Hepatocyte (in vitro differentiated cells): Measurements from ENCODE around the gene DPYD.

ENCODE experiments used
- CTCF ChIP-seq: fragments of 200-600 bp; sonication (generic); IDR thresholded peaks from 2 replicates; pipeline ENCODE4 v1.5.1; 2016; ENCODE audit warnings: antibody characterized with exemption, mild to moderate bottlenecking; ENCODE audit not compliant: poor library complexity
- EZH2phosphoT487 ChIP-seq: fragments of 200-600 bp; sonication (generic); IDR thresholded peaks from one replicate; pipeline ENCODE4 v1.6.1; 2018; ENCODE audit warnings: antibody characterized with exemption, mild to moderate bottlenecking, low read depth, moderate library complexity; ENCODE audit not compliant: unreplicated experiment, severe bottlenecking

DNA sequence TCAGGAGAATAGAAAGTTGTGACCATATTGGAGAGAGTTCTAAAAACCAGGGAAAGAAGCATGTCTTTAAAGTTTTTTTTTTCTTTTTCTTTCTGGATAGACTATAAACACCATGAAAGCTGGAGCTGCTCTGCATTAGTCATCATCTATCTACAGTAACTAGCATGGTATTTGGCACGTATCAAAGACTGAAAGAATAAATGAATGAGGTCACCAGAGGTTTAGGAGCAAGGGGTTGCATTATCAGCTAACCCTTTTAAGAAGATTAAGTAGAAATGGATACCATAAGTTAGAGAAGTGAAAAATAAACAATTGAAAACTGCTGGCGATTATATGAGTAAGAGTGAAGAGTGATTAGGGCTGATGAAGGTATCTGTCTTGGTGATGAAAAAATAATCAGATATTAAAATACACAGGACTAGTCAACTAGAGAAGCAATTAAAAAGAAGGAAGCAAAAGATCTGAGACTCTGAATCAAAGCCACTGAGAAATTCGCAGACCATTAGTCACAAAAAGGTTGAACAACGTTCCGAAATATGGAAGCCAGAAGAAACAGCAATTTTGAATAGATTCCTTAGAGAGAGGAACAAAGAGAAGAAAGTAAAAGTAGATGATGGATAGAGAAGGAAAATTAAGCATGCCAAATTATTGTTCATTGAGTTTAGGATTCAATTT, 536.4 kb downstream of the DPYD start:
- TF ChIP-seq EZH2phosphoT487 (no peak), CTCF (no peak)
